GM19395 (cell line): Measurements from ENCODE around the gene MRPS27.

Source experiments
- ATAC-seq: cut with Tn5 transposase; IDR thresholded peaks from one replicate; pipeline ENCODE4 v1.9.1; 2021; ENCODE audit warnings: mild to moderate bottlenecking, moderate library complexity; ENCODE audit not compliant: unreplicated experiment

Gene MRPS27

GRCh38 chr5:72292411-72292810 lies 27.6 kb downstream of the MRPS27 start:
- no peak for ATAC-seq

DNA sequence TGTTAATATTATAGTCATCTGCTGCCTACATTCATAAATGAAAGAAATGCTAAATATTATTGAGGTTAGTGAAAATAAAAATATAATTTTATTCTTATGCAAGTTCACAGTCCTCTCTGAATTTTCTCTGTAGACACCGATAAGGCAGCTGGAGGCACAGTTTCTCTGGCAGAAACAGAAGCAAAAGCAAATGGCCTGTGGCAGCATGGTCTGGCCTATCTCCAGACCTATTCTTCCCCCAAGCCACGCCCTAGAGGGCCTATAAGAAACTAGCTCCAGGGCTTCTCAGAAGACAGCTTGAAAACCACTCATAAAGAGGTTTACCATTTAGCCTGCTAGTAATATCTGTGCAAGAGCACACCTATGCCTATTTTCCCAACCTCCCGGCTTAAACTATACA lies 28.4 kb downstream of the MRPS27 start:
- ATAC-seq: no peak

DNA sequence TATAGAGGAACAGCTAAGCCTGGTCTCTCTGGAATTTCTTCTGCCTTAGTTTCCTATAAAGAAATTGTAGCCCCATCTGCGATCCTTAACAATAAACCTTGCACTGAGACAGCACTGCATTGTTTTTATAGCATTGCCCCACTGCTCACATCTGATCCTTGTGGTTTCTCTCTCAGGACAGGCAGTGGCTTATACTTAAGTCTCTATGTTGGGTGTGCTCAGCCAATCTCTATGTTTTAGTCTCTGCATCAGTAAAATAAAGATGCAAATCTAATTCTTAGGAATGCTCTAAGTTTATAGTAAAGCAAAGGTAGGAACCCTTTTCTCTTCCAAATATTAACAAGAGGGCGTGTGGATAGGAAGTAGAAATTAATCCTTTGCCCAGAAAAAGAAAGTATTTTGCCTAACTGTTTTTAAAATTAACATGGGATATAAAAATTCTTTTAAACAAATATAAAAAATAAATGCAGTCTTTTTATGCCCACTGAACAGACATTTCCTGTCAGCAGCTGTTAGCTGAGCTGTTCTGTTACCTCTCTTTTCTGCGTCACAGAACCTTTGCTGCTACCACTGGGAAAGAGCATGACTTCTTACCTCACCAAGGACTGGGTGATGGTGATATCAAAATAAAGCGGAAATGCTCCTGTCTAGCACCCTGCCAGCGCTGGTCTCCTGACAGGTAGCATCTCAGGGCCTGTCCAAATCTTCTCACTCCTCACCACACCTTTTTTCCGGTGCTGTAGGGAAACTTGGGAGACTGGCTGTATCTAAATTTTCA lies 29.5 kb downstream of the MRPS27 start:
- no peak for ATAC-seq

DNA sequence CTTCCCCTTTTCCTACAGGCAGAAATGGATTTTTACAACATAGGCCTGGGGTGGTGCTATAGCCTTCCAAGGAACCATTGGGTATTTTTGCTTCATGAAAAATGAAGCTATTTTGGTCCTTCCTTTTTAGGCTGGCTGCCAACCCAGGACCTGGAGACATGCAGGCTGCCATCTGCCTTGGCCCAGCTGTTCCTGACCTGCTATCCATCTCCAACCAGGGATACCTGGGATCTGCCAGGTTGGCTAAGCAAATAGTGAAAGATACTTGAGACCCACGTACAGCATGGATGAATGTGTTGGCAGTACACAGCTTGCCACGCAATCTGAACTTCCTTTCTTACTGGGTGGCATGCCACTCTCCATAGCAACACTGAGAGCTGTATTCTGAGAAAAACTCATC lies 31.1 kb downstream of the MRPS27 start:
- ATAC-seq: no peak

DNA sequence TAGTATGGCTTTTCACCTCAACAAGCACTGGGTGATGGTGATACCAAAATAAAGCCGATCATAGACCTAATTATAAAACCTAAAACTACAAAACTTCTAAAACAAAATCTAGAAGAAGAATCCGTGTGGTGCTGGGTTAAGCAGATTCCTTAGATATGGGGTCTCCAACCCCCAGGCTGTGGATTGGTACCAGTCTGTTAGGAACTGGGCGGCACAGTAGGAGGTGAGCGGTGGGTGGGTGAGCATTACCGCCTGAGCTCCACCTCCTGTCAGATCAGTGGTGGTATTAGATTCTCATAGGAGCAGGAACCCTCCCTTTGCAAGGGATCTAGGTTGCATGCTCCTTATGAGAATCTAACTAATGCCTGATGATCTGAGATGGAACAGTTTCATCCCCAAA lies 33.2 kb downstream of the MRPS27 start:
- no peak for ATAC-seq

- ATAC-seq: no peak
Measured at GRCh38 chr5:72285424-72285821, 34.6 kb downstream of the MRPS27 start.

DNA sequence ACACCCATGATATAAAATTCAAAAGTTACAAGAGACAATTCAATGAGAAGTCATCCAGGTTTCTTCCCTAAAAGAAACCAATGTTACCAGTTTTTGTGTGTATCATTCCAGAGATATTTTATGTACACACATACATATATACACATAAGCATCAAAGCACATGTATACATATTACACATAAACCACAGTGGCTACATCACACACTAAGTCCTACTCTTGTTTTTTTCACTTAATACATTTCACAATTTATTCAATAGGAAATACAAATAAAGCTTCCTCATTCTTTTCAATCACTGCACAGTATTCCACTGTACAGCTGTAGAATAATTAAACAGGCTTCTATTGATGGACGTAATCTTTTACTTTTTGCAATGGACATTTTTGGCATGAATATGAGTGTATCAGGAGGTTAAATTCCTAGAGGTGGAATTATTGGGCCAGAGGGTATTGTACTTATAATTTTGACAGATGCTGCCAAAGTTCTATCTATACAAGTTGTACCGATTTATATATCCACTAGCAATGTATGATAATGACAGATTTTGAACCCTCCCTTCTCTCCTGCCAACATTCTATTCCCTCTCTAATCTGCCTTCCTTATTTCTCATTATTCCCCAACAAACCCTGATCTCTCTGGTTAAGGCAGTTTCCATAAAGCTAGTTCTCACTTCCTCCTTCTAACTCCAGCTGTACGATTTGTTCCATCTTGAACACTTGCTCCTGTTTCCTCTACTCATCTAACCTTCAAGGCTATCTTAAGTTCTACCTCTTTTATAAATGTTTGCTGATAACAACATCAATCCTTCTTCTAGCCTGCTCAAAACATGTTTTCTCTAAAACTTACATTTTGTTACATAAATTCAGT lies 35.2 kb downstream of the MRPS27 start:
- ATAC-seq: no peak

GRCh38 chr5:72283358-72283757 lies 36.7 kb downstream of the MRPS27 start:
- no peak for ATAC-seq

DNA sequence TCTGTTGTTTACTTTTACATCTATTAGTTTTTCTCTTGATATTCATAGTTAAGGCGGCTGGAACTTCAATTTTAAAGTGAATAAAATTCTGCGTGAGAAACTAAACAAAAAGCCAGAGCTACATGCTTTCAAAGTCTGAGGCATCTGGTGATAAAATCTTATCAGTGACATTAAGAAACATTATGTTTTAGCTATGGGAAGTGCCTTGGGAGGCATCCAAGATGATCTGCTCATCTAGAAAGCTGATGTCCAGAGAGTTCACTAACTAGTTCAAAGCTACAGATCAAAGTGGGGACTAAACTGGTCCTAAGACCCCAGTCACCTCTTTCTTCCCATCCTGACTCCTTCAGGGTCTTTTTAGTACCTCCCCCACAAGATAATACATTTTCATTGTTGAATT lies 37.2 kb downstream of the MRPS27 start:
- no peak for ATAC-seq

DNA sequence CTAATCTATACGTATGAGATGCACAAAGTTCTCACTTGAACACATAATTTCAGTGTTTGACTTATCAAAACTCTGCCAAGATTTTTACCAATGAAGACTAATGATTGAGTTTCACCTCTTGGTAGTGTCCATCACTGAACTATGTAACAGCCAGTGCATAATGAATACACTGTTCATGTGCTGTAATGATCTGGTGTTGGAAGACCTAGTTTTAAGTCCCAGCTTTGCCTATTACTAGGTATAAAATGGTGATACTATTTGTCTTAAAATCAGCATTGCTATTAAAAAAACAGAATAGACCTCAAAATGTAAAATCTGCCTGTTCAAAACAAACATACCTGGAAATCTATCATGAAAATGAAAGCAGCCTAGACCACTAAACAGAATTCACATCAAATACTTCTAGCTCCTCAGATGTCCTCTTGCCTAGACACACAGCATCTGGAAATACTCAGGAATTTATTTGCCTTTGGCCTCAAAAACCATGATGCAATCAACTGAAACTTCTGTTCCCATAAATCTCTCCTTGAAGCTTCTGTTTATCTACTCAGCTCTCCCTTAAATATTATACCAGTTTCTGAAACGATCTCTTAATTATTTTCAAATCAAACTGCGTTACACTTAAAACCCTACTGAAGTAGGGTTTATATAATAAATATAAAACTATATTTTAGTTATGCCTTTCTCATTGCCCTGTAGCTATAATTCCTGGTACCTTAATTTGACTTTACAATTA lies 38.1 kb downstream of the MRPS27 start:
- no peak for ATAC-seq

- no peak for ATAC-seq
Measured at GRCh38 chr5:72281430-72281763, 38.6 kb downstream of the MRPS27 start.

DNA sequence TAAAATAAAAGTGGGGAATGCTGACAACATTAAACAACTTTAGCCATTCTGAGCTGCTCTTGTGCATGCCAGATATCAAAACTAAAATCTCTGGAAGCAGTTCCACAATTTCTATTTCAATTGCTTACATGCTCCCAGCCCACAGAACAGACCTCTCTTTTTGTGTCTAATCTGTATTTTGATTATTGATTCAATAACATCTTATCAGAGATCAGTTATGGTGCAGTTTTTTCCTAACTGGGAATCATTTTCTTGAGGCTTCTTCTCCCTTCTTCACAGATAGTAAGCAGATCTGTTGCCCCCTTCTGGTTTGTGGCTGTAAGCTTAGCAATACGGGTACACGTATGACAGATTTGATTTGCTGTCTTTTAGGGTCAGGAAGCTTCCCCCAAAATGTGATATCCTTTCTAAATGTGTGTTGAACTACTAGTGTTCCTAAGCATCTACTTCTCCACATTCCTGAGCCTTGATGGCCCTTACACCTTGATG lies 39.4 kb downstream of the MRPS27 start:
- no peak for ATAC-seq

DNA sequence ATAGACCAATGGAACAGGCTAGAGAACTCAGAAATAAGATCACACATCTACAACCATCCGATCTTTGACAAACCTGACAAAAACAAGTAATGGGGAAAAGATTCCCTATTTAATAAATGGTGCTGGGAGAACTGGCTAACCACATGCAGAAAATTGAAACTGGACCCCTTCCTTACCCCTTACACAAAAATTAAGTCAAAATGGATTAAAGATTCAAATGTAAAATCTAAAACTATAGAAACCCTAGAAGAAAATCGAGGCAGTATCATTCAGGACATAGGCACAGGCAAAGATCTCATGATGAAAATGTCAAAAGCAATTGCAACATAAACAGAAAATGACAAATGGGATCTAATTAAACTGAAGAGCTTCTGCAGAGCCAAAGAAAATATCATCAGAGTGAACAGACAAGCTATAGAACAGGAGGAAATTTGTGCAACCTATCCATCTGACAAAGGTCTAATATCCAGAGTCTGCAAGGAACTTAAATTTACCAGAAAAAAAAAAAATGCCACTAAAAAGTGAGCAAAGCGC lies 43.8 kb downstream of the MRPS27 start:
- no peak for ATAC-seq

- ATAC-seq: no peak
Measured at GRCh38 chr5:72273547-72273946, 46.5 kb downstream of the MRPS27 start.

- no peak for ATAC-seq
Measured at GRCh38 chr5:72272398-72272797, 47.6 kb downstream of the MRPS27 start.

DNA sequence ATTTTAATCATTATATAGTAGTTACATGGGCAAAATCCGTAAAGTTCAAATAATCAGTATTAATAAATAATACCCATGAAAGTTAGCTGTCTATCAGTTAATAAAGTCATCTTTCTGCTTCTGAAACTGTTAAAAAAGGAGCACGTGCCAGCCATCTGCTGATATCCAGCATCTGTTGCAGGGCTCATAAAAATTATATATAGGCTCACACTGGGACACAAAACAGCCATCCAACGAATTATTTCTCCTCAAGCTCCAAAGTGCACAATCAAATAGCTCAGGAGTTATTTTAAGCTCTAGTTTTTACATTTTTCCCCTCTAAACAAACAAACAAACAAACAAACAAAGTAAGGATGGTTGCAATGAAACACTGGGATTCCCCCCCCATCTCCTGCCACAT lies 48.3 kb downstream of the MRPS27 start:
- ATAC-seq: no peak

- no peak for ATAC-seq
Measured at GRCh38 chr5:72270037-72270436, 50.0 kb downstream of the MRPS27 start.

- ATAC-seq: no peak
Measured at GRCh38 chr5:72269411-72269780, 50.6 kb downstream of the MRPS27 start.

DNA sequence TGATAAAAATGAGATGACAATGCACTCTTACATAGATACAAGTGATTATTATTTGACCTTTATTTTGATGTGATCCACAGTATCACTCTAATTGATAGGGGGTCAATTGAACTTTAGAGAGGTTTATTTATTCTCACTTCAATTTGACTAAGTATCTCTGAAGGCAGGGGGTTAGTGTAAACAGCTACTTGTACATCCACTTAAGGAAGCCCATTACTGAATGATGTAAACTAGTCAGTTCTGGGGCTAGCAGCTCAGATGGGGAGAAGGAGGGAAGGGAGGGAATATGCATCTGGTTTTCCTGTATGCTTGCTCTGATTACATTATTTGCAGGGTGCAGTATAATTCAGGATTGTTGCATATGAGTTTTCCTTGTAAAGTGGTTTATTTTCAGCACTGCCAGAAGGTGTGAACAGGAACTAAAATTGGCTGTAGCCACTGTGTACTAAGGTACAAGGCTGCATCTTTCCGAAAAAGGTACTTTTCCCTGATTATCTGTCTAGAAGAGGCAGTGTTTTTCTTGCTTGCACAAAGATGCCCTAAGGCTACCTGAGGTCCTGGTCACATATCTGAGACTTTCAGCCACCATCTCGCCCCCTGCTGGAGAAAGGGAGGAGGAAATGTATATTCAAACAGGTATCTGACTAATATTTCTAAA lies 51.2 kb downstream of the MRPS27 start:
- no peak for ATAC-seq

- ATAC-seq: no peak
Measured at GRCh38 chr5:72268260-72268659, 51.8 kb downstream of the MRPS27 start.

DNA sequence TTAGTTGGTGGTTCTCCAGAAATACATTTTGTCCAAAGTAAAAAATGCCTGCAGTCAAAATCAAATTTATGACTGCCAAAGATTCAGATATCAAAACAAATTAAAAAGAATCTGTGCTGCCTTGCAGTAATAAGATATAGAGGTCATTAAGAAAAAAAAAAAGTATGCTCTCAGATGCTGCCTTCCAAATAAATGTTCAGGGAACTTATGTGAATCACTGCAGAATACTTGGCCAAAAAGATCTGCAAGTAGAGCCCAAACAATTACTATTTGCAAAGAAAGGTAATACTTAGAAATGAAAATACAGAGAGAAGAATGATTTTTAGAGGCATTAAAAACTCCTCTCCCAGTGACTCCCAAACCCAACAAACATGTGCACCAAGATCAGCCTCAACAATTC lies 52.4 kb downstream of the MRPS27 start:
- no peak for ATAC-seq
